AG08395 (cell line): ENCODE data around the gene SNCA.

Experiments used
- DNase-seq: peaks from one replicate; pipeline ENCODE4 v3.0.0; 2012; ENCODE audit warnings: mixed read lengths, low spot score

SNCA gene

DNA sequence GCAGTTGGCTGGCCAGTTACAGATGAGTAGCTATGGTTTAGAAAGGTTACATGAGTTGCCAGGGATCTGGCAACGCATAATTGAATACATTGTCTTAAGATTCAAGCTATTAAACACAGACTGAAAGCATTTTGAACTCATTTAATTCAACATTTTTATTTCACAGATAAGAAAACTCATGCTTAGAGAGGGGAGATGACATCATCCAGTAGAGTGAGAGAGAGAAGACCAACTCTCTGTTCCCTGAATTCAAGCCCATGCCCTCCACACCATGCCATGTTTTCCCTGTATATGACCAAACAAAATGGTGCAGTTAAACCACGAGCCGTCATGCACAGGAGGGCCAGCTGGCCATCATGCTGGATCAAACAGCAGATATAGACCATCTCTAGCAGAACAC is 22.6 kb downstream of the SNCA start:
- DNase-seq = no peak

DNA sequence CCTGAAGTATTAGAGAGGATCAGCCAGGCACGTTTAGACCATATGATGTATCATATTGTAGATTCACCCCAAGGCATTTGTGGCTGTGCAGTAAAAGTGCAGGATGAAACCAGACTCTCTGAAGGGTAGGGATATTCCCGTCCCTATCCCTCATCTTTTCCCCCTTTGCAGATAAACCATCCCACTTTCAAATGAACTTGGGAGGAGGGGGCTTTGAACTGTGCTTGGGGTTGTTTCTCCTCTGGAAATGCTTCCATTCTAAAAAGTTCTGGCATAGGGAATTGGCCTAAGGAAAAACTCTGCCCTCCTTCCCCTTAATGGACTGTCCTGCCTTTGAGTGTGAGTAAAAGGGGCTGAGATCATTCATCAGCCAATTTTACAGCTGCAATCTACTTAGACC is 23.8 kb downstream of the SNCA start:
- no peak for DNase-seq

DNA sequence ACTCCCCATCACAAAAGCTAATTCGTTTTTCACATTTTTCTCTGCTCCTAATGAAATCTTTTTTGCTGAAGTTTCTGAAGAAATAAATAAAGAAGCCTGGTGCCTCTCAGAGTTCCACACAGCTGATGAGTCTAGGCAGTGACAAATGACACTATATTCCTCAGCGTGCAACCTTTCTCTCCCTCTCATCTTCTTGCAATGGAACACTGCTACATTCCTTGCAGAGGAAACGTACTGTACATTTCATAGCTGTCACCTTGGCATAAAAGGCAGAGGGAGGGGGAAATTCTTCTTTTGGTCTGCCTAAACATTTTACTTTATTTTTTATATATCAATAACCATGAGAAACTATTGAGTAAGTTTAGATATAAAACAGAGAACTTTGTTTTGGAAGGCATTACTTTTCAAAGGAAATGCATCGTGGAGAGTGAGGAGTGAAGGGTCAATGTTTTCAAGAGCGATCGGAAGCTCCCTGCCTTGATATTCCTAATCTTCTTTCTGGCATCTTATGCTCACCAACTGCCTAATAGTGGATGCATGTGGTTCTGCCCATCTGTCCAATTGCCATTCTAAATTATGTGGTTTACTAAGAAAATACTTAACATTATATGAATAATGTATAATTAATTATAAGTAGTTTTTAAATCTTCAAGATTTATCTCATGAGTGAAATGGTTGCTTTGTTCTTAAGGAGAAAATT is 29.4 kb downstream of the SNCA start:
- no peak for DNase-seq

DNA sequence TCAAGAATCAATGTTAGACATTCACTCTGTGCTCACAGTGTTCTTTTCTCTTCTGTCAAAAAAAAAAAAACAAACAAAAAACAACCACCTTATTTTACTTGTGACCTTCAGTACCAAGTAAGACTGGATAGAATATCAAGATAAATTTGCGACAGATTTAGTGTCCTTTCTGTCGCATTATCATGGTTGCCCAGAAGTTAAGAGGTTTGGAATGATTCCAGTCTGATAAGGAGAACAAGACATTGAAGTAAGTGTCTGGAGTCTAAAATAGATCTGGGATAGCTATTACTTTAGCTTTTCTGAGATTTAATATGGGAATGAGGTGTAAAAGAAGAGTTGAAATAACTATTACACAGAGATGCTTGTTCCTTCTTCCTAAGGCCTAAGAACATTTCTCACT is 31.7 kb downstream of the SNCA start:
- DNase-seq = no peak

DNA sequence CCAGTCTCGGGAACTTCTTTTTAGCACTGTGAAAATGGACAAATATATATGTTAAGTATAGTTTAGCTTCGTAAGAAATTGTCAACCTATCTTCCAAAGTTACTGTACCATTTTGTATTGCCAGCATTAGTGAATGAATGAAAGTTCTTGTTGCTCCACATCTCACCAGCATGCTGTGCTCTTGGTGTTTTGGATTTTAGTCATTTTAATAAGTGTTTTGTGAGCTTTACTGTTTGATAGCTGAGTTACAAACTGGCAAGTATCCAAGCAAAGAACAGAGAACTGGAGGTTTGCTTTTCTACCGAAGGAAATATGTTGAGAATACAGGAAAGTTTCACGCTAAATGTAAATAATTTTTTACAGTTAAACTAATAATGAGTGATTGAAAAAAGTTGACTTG is 33.0 kb downstream of the SNCA start:
- no peak for DNase-seq

DNA sequence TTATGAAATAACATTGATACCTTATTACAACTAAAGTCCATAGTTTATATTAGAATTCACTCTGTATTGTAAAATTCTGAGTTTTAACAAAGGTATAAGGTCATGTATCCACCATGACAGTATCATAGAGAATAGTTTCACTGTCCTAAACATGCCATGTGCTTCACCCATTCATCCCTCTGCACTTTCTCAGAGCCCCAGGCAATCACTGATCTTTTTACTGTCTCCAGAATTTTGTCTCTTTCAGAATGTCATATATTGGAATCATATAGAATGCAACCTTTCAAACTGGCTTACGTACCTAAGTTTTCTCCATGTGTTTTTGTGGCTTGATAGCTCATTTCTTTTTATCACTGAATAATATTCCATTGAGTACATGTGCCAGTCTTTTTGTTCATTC is 33.9 kb downstream of the SNCA start:
- no peak for DNase-seq

DNA sequence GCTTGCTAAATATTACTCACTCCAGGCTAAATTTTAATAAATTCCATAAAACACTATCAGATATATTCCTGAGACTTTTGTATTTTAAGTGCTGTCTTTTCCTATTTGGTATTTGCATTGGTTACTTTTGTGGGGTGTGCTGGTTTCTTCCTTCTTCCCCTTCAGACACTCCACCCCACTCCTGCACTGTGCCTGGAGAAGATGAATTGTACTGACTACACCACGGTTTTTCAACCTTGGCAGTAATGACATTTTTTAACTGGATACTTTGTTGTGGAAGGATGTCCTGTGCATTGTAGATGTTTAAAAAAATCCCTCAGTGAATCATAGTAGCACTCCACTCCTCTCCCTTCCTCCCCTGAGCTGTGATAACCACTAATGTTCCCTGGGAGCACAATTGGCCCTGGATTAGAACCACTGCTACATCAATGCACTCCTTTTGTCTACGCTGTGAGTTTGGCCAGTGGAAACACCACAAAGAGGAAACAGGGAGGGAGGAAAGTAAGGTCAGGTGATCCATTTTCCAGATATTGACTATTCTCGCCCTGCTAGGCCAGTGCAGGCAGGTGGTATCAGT is 36.3 kb downstream of the SNCA start:
- no peak for DNase-seq

DNA sequence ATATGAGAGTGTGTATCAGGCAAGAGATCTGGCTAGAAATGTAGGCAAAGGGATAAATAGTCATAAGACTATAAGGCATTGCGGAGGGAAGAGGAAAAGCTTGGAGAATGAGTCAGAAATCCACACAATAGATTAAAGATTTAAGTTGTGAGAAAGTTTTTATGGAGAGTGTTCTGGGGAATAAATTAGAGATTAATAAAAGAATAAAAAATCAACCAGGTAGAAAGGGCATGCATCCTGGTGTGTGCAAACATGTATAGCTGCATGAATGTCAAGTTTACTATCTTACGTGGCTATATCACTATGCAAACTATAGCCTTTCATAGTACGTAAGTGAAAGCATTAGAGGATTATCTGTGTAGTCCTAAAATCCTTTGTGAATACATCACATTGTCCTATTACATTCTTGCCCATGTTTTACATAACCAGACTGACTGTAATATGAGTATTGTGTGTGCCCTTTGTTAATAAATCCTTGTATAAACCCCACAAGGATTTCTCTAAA is 36.9 kb downstream of the SNCA start:
- no peak for DNase-seq

DNA sequence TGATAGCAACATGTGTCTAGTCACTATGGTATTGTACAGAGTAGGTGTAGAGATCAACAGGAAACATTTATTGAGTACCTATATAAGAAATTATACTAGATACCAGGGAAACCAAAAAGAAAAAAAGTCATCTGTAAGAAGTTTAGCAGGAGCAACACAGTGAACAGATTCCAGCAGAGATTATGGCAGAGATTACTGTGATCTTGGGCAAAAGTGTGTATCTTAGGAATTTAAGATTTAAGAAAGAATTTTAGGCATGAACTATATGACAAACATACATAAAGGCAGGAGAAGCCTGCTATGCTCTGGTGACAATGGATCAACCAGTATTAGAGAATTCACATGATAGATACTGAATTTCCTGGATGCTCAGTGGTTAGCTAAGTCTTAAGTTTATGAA is 37.9 kb downstream of the SNCA start:
- DNase-seq = no peak

DNA sequence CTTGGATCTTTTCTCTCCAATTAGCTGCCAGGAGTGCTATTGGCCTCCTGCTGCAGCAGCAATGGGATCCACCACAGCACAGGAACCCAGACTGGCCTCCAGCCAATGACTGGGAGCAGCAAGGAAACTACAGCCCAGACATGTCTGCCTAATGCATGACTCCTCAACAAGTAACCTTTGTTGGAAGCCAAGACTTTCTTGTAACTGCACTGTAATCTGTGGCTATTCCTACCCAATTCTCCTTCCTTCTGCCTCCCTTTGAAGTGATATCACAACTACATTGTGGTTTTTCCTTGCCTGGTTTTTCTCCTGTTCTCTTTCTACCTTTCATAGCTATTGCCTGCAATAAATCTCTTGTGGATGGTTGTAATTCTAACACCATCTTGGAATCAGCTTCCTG is 39.8 kb downstream of the SNCA start:
- peak; percentile 6 for DNase-seq

DNA sequence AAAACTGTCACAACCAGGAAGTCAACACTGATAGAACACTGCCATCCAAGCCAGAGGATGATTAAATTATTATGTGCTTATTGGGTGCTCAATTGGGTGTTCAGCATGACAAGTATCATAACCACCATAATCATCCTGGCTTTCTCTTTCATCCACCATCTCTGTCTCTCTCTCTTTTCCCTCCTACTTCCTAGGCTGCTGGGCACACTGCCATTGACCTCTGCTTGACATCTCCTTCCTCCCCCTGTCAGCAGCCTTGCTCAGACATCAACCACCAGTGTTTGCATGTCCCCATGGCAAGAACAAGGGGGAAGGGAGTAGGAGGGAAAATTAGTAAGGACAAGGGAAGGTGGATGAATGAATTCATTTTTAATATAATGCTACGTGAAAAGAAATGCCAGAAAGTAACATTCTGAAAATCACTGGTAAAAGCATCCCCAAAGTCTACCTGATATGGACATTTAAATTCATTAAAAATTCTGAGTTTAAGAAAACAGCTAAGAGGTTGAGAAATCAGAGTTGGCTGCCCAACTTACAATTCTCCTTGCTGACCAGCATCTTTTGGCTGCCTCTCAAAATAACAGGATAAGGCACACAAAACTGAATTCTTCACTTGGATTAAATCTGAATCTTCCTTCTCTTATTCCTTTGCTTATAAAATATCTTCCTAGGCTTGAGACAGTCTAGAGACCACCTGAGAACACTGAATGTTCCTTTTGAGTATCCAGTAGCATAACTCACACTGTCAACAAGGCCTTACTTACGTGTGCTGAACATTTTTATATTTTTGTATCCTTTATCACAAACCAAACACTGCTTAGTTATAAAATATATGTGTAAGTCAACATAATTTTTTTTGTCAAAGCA is 48.5 kb downstream of the SNCA start:
- DNase-seq = no peak

DNA sequence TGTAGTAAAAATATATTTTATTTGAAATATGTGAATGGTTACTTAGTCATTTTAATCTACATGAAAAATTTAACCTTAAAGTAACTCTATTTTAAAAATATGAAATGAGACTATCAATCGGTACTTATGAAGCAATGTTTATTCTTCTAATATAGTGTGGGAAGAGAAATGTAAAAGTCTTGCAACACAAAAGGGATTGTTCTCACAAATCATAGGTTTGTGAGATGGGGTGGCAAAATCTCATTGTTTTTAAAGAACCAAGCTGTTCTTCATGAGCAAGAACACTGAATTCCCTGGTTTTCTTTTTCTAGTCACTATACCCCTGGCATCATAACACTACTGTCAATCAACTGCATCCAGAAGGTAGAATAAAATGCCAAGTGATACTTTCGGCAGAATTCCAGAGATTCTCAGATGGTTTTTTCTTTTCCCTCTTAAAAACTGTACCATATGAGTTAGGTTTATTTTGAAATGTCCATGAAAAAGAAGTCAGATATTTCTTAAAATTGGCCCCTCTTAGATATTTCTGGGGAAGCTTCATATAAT is 52.2 kb downstream of the SNCA start:
- DNase-seq = no peak

DNA sequence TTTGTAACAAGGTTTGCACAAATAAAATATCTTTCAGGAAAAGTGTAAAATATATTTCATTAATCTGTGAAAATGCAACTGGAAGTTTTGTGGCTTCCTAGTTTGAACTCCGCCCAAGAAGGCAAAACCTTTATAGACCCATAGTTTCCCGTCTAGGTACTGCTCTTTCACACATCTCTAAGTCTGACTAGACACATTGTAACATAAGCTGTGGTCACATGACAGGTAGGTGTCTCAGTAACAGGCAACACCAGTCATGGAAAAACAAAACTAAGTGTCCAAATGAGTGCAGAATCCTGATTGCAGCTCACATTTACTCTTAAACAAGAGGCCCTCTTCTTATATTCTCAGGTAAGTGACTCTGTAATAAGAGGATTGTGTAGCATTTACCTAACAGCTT is 55.6 kb downstream of the SNCA start:
- no peak for DNase-seq

DNA sequence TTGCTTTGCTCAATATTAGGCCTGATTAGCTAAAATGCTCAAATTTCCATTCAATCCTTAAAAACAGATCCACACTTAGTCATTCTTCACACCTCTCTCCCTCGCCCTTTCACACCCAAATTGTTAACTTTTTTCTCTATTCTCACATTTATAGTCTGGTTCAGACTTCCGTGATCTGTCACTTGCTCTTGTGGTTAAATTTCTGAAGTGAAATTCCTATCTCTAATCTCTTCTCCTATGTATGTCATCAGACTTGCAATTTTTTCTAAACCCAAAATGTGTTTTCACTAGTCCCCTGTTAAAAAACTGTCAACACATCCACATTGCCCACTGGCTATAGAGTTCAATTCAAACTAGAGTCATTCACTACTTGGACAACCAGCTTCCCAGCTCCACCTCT is 63.2 kb downstream of the SNCA start:
- DNase-seq = no peak

DNA sequence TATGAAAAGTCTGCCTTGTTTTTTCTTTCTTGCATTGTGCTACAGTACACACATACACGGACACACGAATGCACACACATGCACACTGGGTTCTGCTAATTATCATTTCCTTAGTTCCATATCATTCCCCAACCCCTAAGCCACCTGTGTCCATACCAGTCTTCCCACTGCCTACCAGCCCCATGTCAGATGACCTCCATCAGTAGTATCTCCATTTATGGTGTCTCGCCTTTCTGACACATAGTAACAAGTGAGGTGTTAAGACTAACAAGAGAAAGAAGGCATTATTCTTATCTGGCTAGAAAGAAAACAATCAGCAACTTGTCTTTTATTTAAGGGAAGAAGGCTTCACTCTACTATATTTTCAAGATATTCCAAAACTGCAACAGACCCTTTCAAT is 67.1 kb downstream of the SNCA start:
- DNase-seq = no peak

DNA sequence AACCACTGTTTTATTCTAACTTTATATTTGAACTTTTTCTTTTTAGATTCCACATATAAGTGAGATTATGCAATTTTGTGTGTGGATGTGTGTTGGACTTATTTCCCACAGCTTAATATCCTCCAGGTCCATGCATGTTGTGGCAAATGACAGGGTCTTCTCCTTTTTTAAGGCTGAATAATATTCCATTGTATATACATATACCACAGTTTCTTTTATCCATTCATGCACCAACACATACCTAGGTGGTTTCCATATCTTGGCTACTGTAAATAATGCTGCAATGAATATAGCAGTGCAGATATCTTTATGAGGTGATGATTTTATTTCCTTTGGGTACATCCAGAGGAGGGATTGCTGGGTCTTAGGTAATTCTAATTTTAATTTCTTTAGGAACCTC is 69.0 kb downstream of the SNCA start:
- no peak for DNase-seq

DNA sequence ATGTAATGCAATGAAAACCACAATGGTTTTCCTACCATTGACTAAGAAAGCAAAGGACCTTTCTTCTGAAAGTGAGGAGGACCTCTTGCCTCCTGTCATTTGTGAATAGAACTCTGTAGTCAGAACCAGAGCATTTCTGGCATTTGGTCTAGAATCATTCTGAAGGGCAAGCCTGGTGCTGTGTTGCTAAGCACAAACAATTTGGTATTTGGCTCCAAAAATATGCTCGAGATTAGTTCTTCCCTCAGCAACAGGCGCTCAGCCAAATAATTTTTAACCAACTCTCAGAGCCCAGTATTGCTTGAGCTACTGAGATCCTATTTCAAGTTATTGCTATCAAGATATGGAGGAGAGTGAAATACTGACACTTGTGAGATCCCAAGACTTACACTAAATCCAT is 71.0 kb downstream of the SNCA start:
- DNase-seq = peak; percentile 67

DNA sequence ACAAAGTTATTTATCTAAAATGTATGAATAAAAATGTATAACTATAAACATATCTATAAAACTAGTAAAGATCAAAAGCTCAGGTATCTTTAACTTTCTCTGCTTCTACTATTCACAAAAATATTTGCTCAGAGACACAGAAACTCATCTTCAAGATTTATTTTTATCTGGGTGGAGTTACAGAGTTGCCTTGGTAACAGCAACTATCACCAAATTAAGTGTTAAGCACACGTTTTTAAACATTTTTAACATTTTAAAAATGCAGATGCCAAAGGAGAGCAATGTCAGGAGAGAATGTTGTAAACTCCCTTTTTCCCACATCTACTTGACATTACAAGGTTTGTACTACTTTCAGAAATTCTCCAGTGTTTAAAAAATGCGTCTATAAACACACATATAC is 71.4 kb downstream of the SNCA start:
- DNase-seq = no peak

DNA sequence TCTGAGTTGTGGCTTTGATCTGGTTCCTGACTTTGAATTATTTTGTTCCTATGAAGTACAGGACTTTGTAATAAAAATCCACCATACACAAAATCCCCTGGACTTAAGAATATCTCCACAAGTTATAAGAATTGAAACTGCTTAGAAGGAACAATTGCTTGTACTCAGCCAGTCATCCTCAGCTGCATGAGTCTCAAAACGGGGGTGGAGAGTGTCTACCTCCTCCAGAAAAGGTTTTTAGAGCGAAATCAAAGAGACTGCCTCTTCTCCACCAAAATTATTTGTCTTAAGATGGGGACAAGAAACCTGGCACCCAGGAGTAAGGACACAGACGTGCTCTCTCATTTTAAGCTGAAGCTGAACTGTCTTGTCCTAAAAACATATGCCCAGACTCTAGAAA is 74.7 kb downstream of the SNCA start:
- DNase-seq = no peak

DNA sequence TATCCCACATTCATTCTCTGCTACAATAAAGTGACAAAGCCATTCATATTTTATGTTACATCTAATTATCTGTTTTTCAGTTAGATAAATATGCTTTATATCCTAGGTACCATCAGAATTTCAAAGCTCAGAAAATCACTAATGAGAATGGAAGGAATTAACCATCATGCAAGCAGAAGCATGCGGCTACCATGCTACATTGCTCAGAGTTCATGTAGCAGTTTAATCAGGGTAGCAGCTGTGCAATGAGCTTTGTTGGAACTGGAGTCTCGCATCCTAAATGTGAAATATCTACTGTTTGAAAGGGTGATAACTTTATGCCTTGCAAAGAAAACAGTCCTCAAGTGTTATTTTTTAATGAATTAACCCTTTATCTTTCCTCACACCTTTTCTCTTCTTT is 77.5 kb downstream of the SNCA start:
- DNase-seq = no peak

DNA sequence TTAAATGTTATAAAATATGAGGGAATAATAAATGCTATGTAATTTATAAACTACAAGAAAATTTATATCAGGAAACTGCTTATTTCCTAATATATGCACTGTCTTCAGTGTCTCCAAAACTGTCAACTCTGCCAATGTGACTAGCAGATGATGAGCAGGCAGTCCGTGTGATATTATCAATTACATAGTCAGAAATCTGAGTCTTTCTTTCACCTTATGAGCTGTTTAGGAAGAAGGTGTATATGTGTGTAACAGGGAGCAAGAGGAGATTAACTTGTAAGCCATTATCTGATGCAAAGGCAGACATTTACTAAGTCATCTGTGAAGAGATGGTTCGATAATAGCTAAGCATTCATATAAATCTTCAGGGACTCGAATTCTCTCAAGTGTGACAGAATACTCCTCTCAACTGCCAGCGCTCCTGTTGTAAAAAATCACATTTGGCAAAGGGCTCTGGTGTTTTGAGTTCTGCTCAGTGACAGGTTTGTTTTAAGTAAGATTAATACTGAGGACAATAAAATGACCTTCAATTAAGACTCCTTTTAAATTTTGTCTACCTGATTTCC is 79.7 kb downstream of the SNCA start:
- no peak for DNase-seq

DNA sequence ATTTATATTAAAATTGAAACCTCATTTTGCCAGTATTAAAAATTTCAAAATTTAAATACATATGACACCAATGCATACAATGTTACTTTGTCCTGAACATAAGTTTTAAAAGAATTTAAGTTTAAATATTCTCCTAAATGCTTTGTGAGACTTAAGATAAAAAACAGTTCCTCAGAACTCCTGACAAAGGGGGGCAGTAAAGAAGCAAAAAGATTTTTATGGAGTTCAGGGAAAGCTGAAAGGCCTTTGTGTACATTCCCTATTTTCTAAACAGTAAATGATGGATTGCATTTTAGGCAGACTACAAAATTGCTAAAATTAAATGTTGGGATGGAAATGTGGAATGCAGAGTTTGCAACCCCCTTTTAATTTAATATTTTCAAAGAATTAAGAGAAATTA is 81.7 kb downstream of the SNCA start:
- DNase-seq = no peak

DNA sequence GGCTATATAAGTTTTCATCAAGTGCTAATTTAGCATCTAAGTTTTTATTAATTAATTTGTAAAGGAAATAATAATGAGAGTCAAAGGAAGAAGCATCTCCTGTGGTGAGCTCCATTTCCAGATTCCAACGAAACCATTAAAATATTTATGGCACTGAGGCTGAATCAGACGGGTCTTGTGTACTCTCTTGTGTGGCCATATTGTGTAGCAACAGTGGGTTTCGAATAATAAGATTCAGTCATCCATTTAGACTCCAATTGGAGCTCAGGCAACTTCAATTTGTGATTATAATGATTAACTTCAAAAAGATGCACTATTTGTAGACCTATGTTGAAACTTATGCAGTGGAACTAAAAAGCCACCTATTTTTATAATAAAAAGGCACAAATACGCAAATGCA is 82.4 kb downstream of the SNCA start:
- DNase-seq = no peak
